HepG2 (cell line): ENCODE measurements around the gene WDR45B. TPM values are rescaled to one million over a fixed set of nuclear protein-coding genes. Genes with fewer than 3 reads are reported as not detected.

Experiments used
- BORCS8-MEF2B ChIP-seq: sonication (generic); formaldehyde crosslinking; IDR thresholded peaks from 2 replicates; pipeline ENCODE4 v1.8.0; 2022; ENCODE audit warnings: mild to moderate bottlenecking, missing genetic modification reagents
- FOXM1 ChIP-seq: sonication (generic); formaldehyde crosslinking; IDR thresholded peaks from 2 replicates; pipeline ENCODE4 v1.5.0; 2020; ENCODE audit warnings: missing genetic modification reagents
- HDAC6 ChIP-seq: fragments of 200-600 bp; sonication (generic); IDR thresholded peaks from 2 replicates; pipeline ENCODE4 v1.7.0; 2017; ENCODE audit warnings: mild to moderate bottlenecking, antibody characterized with exemption, low read length, low read depth
- LCORL ChIP-seq, 2 experiments: fragments of 450-650 bp in 1 of 2; sonication (generic) in 1 of 2; formaldehyde crosslinking in 1 of 2; IDR thresholded peaks; 2 replicates each; pipeline versions ENCODE4 v1.5.0 to v1.6.1; 2017 to 2020; ENCODE audit warnings: antibody characterized with exemption in 1 of 2, missing genetic modification reagents in 1 of 2
- MEIS2 ChIP-seq: sonication (generic); formaldehyde crosslinking; IDR thresholded peaks from 2 replicates; pipeline ENCODE4 v1.9.0; 2021; ENCODE audit warnings: mild to moderate bottlenecking, missing genetic modification reagents
- NPAS2 ChIP-seq: sonication (generic); formaldehyde crosslinking; IDR thresholded peaks from 2 replicates; pipeline ENCODE4 v1.8.0; 2022; ENCODE audit warnings: mild to moderate bottlenecking, missing genetic modification reagents, borderline replicate concordance
- PHF20 ChIP-seq: sonication (generic); formaldehyde crosslinking; IDR thresholded peaks from 2 replicates; pipeline ENCODE4 v1.5.0; 2020; ENCODE audit warnings: mild to moderate bottlenecking, missing genetic modification reagents
- PHF8 ChIP-seq: sonication (generic); formaldehyde crosslinking; IDR thresholded peaks from 2 replicates; pipeline ENCODE4 v1.5.0; 2020; ENCODE audit warnings: missing genetic modification reagents
- SNAI1 ChIP-seq: sonication (generic); formaldehyde crosslinking; IDR thresholded peaks from 2 replicates; pipeline ENCODE4 v1.5.0; 2020; ENCODE audit warnings: mild to moderate bottlenecking, missing genetic modification reagents, borderline replicate concordance
- SOX5 ChIP-seq: IDR thresholded peaks from 2 replicates; pipeline ENCODE4 v1.6.1; 2016; ENCODE audit warnings: borderline replicate concordance
- SRSF1 ChIP-seq: fragments of 200-400 bp; formaldehyde crosslinking; optimal IDR thresholded peaks from 2 replicates; pipeline ENCODE3; 2017; ENCODE audit warnings: mild to moderate bottlenecking, low read depth, low read length, moderate library complexity
- ZFP36L1 ChIP-seq: sonication (generic); formaldehyde crosslinking; IDR thresholded peaks from 2 replicates; pipeline ENCODE4 v1.8.0; 2022; ENCODE audit warnings: mild to moderate bottlenecking, missing genetic modification reagents, moderate library complexity
- ZFP41 ChIP-seq: sonication (generic); formaldehyde crosslinking; IDR thresholded peaks from 2 replicates; pipeline ENCODE4 v1.4.0; 2020; ENCODE audit warnings: mild to moderate bottlenecking, missing genetic modification reagents, borderline replicate concordance
- ZKSCAN8 ChIP-seq: IDR thresholded peaks from 2 replicates; pipeline ENCODE4 v1.6.1; 2016; ENCODE audit warnings: borderline replicate concordance, missing genetic modification reagents, missing compliant biosample characterization
- ZNF33B ChIP-seq: sonication (generic); formaldehyde crosslinking; IDR thresholded peaks from 2 replicates; pipeline ENCODE4 v1.5.1; 2020; ENCODE audit warnings: mild to moderate bottlenecking, missing genetic modification reagents
- ZNF709 ChIP-seq: sonication (generic); formaldehyde crosslinking; IDR thresholded peaks from 2 replicates; pipeline ENCODE4 v1.5.0; 2020; ENCODE audit warnings: mild to moderate bottlenecking, missing genetic modification reagents
- polyA plus RNA-seq, 8 experiments: library from polyadenylated mRNA; depleted of rRNA in 3 of 8; stranded (reverse) in 7 of 8; unstranded in 1 of 8; fragments of >200 nt; fragmentation: Illumina TruSeq in 4 of 8; extraction: Trizol in 4 of 8; gene quantifications; 2 replicates each; pipeline versions ENCODE4 v1.2.1 to v1.2.3, GENCODE V29; 2011 to 2016; ENCODE audit warnings: low read depth in 4 of 8, missing spikeins in 1 of 8, mixed read lengths in 1 of 8; ENCODE audit not compliant: insufficient read depth in 1 of 8
- total RNA-seq, 5 experiments: library from RNA; depleted of rRNA; stranded (reverse); fragments of >200 nt; fragmentation: Illumina TruSeq; extraction: Trizol; gene quantifications; 2 replicates each; pipeline ENCODE4 v1.2.3, GENCODE V29; 2016; ENCODE audit warnings: low read depth in 1 of 5
- TF ChIP-seq, protein P1 (sequence below): sonication (generic); formaldehyde crosslinking; IDR thresholded peaks from 2 replicates; pipeline ENCODE4 v1.4.0; 2020; ENCODE audit warnings: missing genetic modification reagents
- TF ChIP-seq, protein P2 (sequence below): sonication (generic); formaldehyde crosslinking; IDR thresholded peaks from 2 replicates; pipeline ENCODE4 v1.4.0; 2020; ENCODE audit warnings: missing genetic modification reagents
- TF ChIP-seq, protein P3 (sequence below): sonication (generic); formaldehyde crosslinking; IDR thresholded peaks from 2 replicates; pipeline ENCODE4 v1.4.0; 2020; ENCODE audit warnings: missing genetic modification reagents, mild to moderate bottlenecking, borderline replicate concordance
- TF ChIP-seq, protein P4 (sequence below): IDR thresholded peaks from 2 replicates; pipeline ENCODE4 v1.6.1; 2016; ENCODE audit warnings: mild to moderate bottlenecking
- TF ChIP-seq, protein P5 (sequence below): sonication (generic); formaldehyde crosslinking; IDR thresholded peaks from 2 replicates; pipeline ENCODE4 v1.4.0; 2020; ENCODE audit warnings: mild to moderate bottlenecking, missing genetic modification reagents

Gene WDR45B
- total and polyA plus RNA-seq, 2 of the 13 experiments (the other 11 are each of a cell fraction or from before 2014, with no cell fraction given): 86.2 to 155 TPM

DNA sequence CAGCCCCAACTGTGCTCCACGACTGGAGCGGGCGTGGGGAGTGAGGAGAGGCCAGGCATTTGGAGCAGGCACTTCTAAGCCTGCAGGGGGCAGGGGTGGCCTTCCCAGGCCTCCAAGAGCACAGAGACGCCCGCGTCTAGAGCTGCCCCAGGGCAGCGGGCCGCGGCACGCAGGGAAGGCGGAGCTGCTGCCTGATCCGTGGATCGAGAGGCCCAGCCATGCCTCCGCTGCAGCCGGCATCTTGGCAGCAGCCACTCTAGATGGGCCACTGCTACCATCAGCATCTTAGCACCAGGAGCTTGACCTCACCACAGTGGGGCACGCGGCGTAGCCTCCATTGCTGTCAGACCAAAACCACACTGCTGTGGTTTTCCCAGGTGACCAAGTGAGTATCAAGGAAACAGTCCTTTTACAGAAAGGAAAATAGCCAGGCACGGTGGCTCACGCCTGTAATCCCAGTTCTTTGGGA, 20.4 kb upstream of the WDR45B start (continued):
- no peak for TF ChIP-seq SRSF1
- no peak for TF ChIP-seq HDAC6
- no peak for TF ChIP-seq SOX5 (CRISPR knock-in tag)
- TF ChIP-seq LCORL (IDR thresholded peaks at IDR 0.05): no peak
- TF ChIP-seq LCORL (CRISPR knock-in tag; IDR thresholded peaks at IDR 0.05): peak; percentile 34; the same call in 1 of the 2 replicates
- TF ChIP-seq PHF8 (CRISPR knock-in tag): peak; percentile 55
- peak; percentile 59; the same call in 1 of the 2 replicates for TF ChIP-seq PHF20 (CRISPR knock-in tag)
- TF ChIP-seq ZFP36L1: no peak
- TF ChIP-seq, protein P1, sequence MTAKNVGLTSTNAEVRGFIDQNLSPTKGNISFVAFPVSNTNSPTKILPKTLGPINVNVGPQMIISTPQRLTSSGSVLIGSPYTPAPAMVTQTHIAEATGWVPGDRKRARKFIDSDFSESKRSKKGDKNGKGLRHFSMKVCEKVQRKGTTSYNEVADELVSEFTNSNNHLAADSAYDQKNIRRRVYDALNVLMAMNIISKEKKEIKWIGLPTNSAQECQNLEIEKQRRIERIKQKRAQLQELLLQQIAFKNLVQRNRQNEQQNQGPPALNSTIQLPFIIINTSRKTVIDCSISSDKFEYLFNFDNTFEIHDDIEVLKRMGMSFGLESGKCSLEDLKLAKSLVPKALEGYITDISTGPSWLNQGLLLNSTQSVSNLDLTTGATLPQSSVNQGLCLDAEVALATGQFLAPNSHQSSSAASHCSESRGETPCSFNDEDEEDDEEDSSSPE (CRISPR knock-in tag): 0 out of 2 replicates have a peak, but pooled peaks have one; percentile 35
- no peak for TF ChIP-seq ZNF709 (CRISPR knock-in tag)
- TF ChIP-seq, protein P2, sequence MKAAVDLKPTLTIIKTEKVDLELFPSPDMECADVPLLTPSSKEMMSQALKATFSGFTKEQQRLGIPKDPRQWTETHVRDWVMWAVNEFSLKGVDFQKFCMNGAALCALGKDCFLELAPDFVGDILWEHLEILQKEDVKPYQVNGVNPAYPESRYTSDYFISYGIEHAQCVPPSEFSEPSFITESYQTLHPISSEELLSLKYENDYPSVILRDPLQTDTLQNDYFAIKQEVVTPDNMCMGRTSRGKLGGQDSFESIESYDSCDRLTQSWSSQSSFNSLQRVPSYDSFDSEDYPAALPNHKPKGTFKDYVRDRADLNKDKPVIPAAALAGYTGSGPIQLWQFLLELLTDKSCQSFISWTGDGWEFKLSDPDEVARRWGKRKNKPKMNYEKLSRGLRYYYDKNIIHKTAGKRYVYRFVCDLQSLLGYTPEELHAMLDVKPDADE (CRISPR knock-in tag): no peak
- no peak for TF ChIP-seq ZKSCAN8 (CRISPR knock-in tag)
- no peak for TF ChIP-seq NPAS2 (CRISPR knock-in tag)
- TF ChIP-seq, protein P3, sequence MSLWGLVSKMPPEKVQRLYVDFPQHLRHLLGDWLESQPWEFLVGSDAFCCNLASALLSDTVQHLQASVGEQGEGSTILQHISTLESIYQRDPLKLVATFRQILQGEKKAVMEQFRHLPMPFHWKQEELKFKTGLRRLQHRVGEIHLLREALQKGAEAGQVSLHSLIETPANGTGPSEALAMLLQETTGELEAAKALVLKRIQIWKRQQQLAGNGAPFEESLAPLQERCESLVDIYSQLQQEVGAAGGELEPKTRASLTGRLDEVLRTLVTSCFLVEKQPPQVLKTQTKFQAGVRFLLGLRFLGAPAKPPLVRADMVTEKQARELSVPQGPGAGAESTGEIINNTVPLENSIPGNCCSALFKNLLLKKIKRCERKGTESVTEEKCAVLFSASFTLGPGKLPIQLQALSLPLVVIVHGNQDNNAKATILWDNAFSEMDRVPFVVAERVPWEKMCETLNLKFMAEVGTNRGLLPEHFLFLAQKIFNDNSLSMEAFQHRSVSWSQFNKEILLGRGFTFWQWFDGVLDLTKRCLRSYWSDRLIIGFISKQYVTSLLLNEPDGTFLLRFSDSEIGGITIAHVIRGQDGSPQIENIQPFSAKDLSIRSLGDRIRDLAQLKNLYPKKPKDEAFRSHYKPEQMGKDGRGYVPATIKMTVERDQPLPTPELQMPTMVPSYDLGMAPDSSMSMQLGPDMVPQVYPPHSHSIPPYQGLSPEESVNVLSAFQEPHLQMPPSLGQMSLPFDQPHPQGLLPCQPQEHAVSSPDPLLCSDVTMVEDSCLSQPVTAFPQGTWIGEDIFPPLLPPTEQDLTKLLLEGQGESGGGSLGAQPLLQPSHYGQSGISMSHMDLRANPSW: no peak
- TF ChIP-seq, protein P4, sequence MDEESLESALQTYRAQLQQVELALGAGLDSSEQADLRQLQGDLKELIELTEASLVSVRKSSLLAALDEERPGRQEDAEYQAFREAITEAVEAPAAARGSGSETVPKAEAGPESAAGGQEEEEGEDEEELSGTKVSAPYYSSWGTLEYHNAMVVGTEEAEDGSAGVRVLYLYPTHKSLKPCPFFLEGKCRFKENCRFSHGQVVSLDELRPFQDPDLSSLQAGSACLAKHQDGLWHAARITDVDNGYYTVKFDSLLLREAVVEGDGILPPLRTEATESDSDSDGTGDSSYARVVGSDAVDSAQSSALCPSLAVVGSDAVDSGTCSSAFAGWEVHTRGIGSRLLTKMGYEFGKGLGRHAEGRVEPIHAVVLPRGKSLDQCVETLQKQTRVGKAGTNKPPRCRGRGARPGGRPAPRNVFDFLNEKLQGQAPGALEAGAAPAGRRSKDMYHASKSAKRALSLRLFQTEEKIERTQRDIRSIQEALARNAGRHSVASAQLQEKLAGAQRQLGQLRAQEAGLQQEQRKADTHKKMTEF (CRISPR knock-in tag): peak; percentile 73
- TF ChIP-seq, protein P5, sequence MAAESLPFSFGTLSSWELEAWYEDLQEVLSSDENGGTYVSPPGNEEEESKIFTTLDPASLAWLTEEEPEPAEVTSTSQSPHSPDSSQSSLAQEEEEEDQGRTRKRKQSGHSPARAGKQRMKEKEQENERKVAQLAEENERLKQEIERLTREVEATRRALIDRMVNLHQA (CRISPR knock-in tag): no peak
- no peak for TF ChIP-seq BORCS8-MEF2B (CRISPR knock-in tag)
- TF ChIP-seq SNAI1 (CRISPR knock-in tag): no peak
- TF ChIP-seq MEIS2 (CRISPR knock-in tag): no peak
- TF ChIP-seq ZFP41 (CRISPR knock-in tag): no peak
- no peak for TF ChIP-seq FOXM1
- TF ChIP-seq ZNF33B (CRISPR knock-in tag): peak; percentile 83; the same call in 1 of the 2 replicates
